ENCODE results near the gene SCARF2.

DNA sequence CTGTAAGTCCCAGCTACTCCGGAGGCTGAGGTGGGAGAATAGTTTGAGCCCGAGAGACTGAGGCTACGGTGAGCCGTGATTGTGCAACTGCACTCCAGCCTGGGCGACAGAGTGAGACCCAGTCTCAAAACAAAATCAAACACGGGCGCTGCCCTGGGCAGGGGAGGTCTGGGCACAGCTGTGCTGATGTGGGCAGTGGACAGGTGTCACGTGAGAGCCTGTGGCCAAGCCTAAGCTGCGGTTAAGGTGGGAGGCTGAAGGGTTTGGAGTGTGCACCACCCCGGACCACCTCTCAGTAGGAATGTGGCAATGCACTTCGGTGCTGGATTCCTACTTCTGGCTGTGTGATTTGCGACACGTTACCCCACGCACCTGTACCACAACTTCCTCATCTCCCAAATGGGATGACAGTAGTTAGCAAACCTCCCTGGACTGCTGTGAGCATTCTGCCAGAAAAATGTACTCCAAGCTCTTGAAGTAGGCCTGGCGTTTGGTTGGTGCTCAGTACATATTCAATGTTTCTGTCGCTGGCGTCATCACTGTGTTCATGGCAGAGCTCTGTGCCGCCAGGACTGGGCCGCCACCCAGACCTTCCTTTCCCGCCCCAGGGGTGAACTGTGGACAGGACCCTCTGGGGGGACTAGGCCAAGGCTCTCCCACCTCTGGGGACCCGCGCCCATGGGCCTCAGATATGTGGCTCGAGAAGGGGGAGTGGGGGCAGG lies 44.5 kb downstream of the SCARF2 start:
- TF ChIP-seq CTBP1 (IDR thresholded peaks at IDR 0.05; ENCODE audit: borderline replicate concordance) (no peak), SUZ12 (IDR thresholded peaks at IDR 0.05) (no peak), ZNF384 (IDR thresholded peaks at IDR 0.05) (no peak), BHLHE40 (IDR thresholded peaks at IDR 0.05; ENCODE audit: borderline replicate concordance) (no peak)

All from HEK293T (cell line).